SK-N-DZ (cell line): ENCODE results near the gene UMAD1.

Experiments used
- DNase-seq: peaks from one replicate; pipeline ENCODE4 v3.0.0-alpha.2; 2015; ENCODE audit warnings: low spot score

Gene UMAD1

GRCh38 chr7:7688956-7689355 lies 48.4 kb downstream of the UMAD1 start:
- no peak for DNase-seq

GRCh38 chr7:7693881-7694280 lies 53.3 kb downstream of the UMAD1 start:
- no peak for DNase-seq

- no peak for DNase-seq
These were observed 54.0 kb downstream of the UMAD1 start for GRCh38 chr7:7694542-7694941.

GRCh38 chr7:7695111-7695817 lies 54.7 kb downstream of the UMAD1 start:
- no peak for DNase-seq

- no peak for DNase-seq
These were observed 56.0 kb downstream of the UMAD1 start for GRCh38 chr7:7696458-7697119.

GRCh38 chr7:7698930-7699329 lies 58.4 kb downstream of the UMAD1 start:
- DNase-seq = no peak

GRCh38 chr7:7699380-7699779 lies 58.8 kb downstream of the UMAD1 start:
- no peak for DNase-seq

- no peak for DNase-seq
These were observed 59.4 kb downstream of the UMAD1 start for GRCh38 chr7:7699970-7700369.

- DNase-seq = peak; percentile 71
These were observed 61.0 kb downstream of the UMAD1 start for GRCh38 chr7:7701527-7701926.

- no peak for DNase-seq
These were observed 62.3 kb downstream of the UMAD1 start for GRCh38 chr7:7702826-7703225.

- DNase-seq = no peak
These were observed 62.9 kb downstream of the UMAD1 start for GRCh38 chr7:7703427-7703826.

- no peak for DNase-seq
These were observed 64.3 kb downstream of the UMAD1 start for GRCh38 chr7:7704867-7705266.

GRCh38 chr7:7705318-7705717 lies 64.8 kb downstream of the UMAD1 start:
- DNase-seq = no peak

- no peak for DNase-seq
These were observed 65.6 kb downstream of the UMAD1 start for GRCh38 chr7:7706101-7706511.

GRCh38 chr7:7706556-7707172 lies 66.1 kb downstream of the UMAD1 start:
- DNase-seq = no peak

GRCh38 chr7:7707246-7707645 lies 66.7 kb downstream of the UMAD1 start:
- DNase-seq = no peak

GRCh38 chr7:7707806-7708205 lies 67.3 kb downstream of the UMAD1 start:
- DNase-seq = no peak

- no peak for DNase-seq
These were observed 68.7 kb downstream of the UMAD1 start for GRCh38 chr7:7709291-7709690.

- no peak for DNase-seq
These were observed 69.9 kb downstream of the UMAD1 start for GRCh38 chr7:7710469-7710868.

- no peak for DNase-seq
These were observed 73.2 kb downstream of the UMAD1 start for GRCh38 chr7:7713730-7714129.

GRCh38 chr7:7718492-7718891 lies 77.9 kb downstream of the UMAD1 start, which contains the start of gene RPA3:
RPA3 (minus strand) TSS chr7:7718607; CDS start chr7:7640418, 78,189 bp downstream.
- DNase-seq = no peak

GRCh38 chr7:7719236-7719635 lies 78.7 kb downstream of the UMAD1 start:
- peak; percentile 45 for DNase-seq

- DNase-seq = no peak
These were observed 79.6 kb downstream of the UMAD1 start for GRCh38 chr7:7720193-7720592.
